A549 (cell line): Measurements from ENCODE around the gene FAHD2A. TPM values are rescaled to one million over a fixed set of nuclear protein-coding genes. Genes with fewer than 3 reads are reported as not detected.
"Not testable (repeated sequence)": the region's sequence is repeated elsewhere in the genome, so short reads cannot be mapped to it uniquely, and the experiment has no call there.

Experiments used
- ATAC-seq, 2 experiments: fragments of 200-7000 bp in 1 of 2; fragments of >200 bp in 1 of 2; cut with Nextera tagmentation in 1 of 2; cut with Tn5 transposase in 1 of 2; 3 replicates each; pipeline versions ENCODE4 v1.8.0 to v1.9.1; 2018 to 2020; ENCODE audit warnings: mild to moderate bottlenecking in 1 of 2, moderate library complexity in 1 of 2
- CTCF ChIA-PET: fragments of 300-600 bp; sonication (Branson Sonifier 250); formaldehyde crosslinking; extraction: SDS; loops from one replicate; lab custom pipeline; 2021; ENCODE audit warnings: antibody characterized with exemption, inconsistent platforms; lab: Yijun Ruan, JAX
- POLR2A ChIA-PET: fragments of 350-600 bp; formaldehyde crosslinking; extraction: SDS; loops from one replicate; lab custom pipeline; 2021; ENCODE audit warnings: antibody characterized with exemption, inconsistent platforms; lab: Yijun Ruan, JAX
- DNase-seq, 2 experiments: peaks; one replicate each; pipeline versions ENCODE4 v3.0.0 to v3.0.0-alpha.2; 2011 to 2016; ENCODE audit warnings: low read depth in 1 of 2, low spot score in 1 of 2
- FAIRE-seq: peaks from 2 replicates; lab custom pipeline; 2011; peaks lifted over from hg19 to GRCh38; lab: Jason Lieb, UNC
- H3K27ac ChIP-seq, 2 experiments: fragments of >200 bp; sonication (Bioruptor Twin); formaldehyde crosslinking; 3 replicates each; pipeline ENCODE4 v1.5.1; 2016 to 2017
- H3K4me1 ChIP-seq: fragments of >200 bp; sonication (Bioruptor Twin); formaldehyde crosslinking; 3 replicates; pipeline ENCODE4 v1.6.1; 2016
- H3K4me2 ChIP-seq: fragments of >200 bp; sonication (Bioruptor Twin); formaldehyde crosslinking; 3 replicates; pipeline ENCODE4 v1.6.1; 2016
- H3K4me3 ChIP-seq: fragments of >200 bp; sonication (Bioruptor Twin); formaldehyde crosslinking; 3 replicates; pipeline ENCODE4 v1.5.1; 2016
- H3K9me3 ChIP-seq: fragments of >200 bp; sonication (Bioruptor Twin); formaldehyde crosslinking; 3 replicates; pipeline ENCODE4 v1.6.1; 2016
- CBX2 ChIP-seq: fragments of 200-600 bp; sonication (generic); IDR thresholded peaks from 2 replicates; pipeline ENCODE4 v1.6.1; 2016; ENCODE audit warnings: low read depth, mild to moderate bottlenecking, borderline replicate concordance
- EHF ChIP-seq: fragments of 250-450 bp; sonication (Bioruptor Pico); IDR thresholded peaks from 2 replicates; pipeline ENCODE4 v1.5.0; 2020; ENCODE audit warnings: mild to moderate bottlenecking
- EHMT2 ChIP-seq: fragments of 200-600 bp; sonication (generic); IDR thresholded peaks from 2 replicates; pipeline ENCODE4 v1.6.1; 2016; ENCODE audit warnings: antibody characterized with exemption, low read depth, mild to moderate bottlenecking, moderate library complexity
- ELK1 ChIP-seq: fragments of 150-350 bp; IDR thresholded peaks from 2 replicates; pipeline ENCODE4 v1.6.1; 2014; ENCODE audit warnings: low read depth, mild to moderate bottlenecking, low read length
- FOSB ChIP-seq: fragments of 250-450 bp; sonication (Bioruptor Pico); IDR thresholded peaks from 2 replicates; pipeline ENCODE4 v1.5.0; 2020; ENCODE audit warnings: mild to moderate bottlenecking, moderate library complexity
- FOXS1 ChIP-seq: fragments of 250-450 bp; sonication (Bioruptor Pico); IDR thresholded peaks from 2 replicates; pipeline ENCODE4 v1.5.0; 2020; ENCODE audit warnings: mild to moderate bottlenecking, moderate library complexity
- GATA3 ChIP-seq: IDR thresholded peaks from 2 replicates; pipeline ENCODE4 v1.6.1; 2012; ENCODE audit warnings: borderline replicate concordance
- HES2 ChIP-seq: fragments of >200 bp; sonication (Bioruptor Twin); formaldehyde crosslinking; IDR thresholded peaks from 2 replicates; pipeline ENCODE4 v1.6.1; 2016
- HOXB5 ChIP-seq: fragments of 250-450 bp; sonication (Bioruptor Pico); IDR thresholded peaks from 2 replicates; pipeline ENCODE4 v1.5.0; 2020; ENCODE audit warnings: mild to moderate bottlenecking, moderate library complexity
- JUNB ChIP-seq: fragments of >200 bp; sonication (Bioruptor Twin); formaldehyde crosslinking; IDR thresholded peaks from 2 replicates; pipeline ENCODE4 v1.6.1; 2016
- KDM1A ChIP-seq: fragments of 200-600 bp; sonication (generic); IDR thresholded peaks from 2 replicates; pipeline ENCODE4 v1.6.1; 2016; ENCODE audit warnings: low read depth, mild to moderate bottlenecking
- MYC ChIP-seq: IDR thresholded peaks from 2 replicates; pipeline ENCODE4 v1.6.1; 2012; ENCODE audit warnings: mild to moderate bottlenecking, inconsistent platforms, low read length, improper control_type of control experiment, borderline replicate concordance
- NPAS2 ChIP-seq: fragments of 250-450 bp; sonication (Bioruptor Pico); IDR thresholded peaks from 2 replicates; pipeline ENCODE4 v1.8.0; 2022; ENCODE audit warnings: mild to moderate bottlenecking, moderate library complexity, borderline replicate concordance
- POLR2A ChIP-seq: IDR thresholded peaks from 2 replicates; pipeline ENCODE4 v1.6.1; 2012; ENCODE audit warnings: mild to moderate bottlenecking, low read length
- RARB ChIP-seq: fragments of 250-450 bp; sonication (Bioruptor Pico); IDR thresholded peaks from 2 replicates; pipeline ENCODE4 v1.8.0; 2021; ENCODE audit warnings: mild to moderate bottlenecking, moderate library complexity
- REST ChIP-seq: fragments of 200-600 bp; sonication (generic); IDR thresholded peaks from 2 replicates; pipeline ENCODE4 v1.6.1; 2016; ENCODE audit warnings: antibody characterized with exemption, mild to moderate bottlenecking, moderate library complexity
- SMC3 ChIP-seq: fragments of >200 bp; sonication (Bioruptor Twin); formaldehyde crosslinking; IDR thresholded peaks from 3 replicates; pipeline ENCODE4 v1.6.1; 2018; ENCODE audit warnings: inconsistent platforms
- SREBF2 ChIP-seq: fragments of 450-650 bp; IDR thresholded peaks from 2 replicates; pipeline ENCODE4 v1.6.1; 2014; ENCODE audit warnings: mild to moderate bottlenecking, moderate library complexity
- ZSCAN20 ChIP-seq: fragments of 250-450 bp; sonication (Bioruptor Pico); IDR thresholded peaks from 2 replicates; pipeline ENCODE4 v1.8.0; 2022; ENCODE audit warnings: mild to moderate bottlenecking, moderate library complexity
- WGBS: methylation state at CpG from one replicate; pipeline ENCODE4 v1.1.6; 2017; ENCODE audit errors: missing lambda C conversion rate; 5-methylcytosine and 5-hydroxymethylcytosine counted together
- polyA plus RNA-seq, 4 experiments: library from polyadenylated mRNA; depleted of rRNA in 3 of 4; stranded (reverse); fragments of >200 nt; fragmentation: RNase III in 1 of 4; extraction: RNeasy Plus Mini Kit Qiagen cat#74134 plus additional on column Dnase treatment in 1 of 4; gene quantifications; 2 replicates in 3 of 4; 3 replicates in 1 of 4; pipeline ENCODE4 v1.2.3, GENCODE V29; 2011 to 2017
- TF ChIP-seq, protein P1 (sequence below): IDR thresholded peaks from 2 replicates; pipeline ENCODE4 v1.6.1; 2012

FAHD2A gene
- polyA plus RNA-seq, 2 of the 4 experiments (the other 2 are of a cell fraction), result 28.1 to 33.0 TPM

- H3K4me1 ChIP-seq, result no peaks in the 10 kb centered on the region
- H3K4me2 ChIP-seq, result no peak overlapping the region
- ChIA-PET CTCF (interaction anchor here (0.6 to 4.1 kb wide), 2 partner anchors 10 to 33 kb away, joined by 4 to 20 read pairs; no protein-coding TSS in a partner anchor), POLR2A (no interaction called here)
- 0 out of 3 replicates have a peak, but pooled peaks cover 3% of the 10 kb centered on the region for H3K9me3 ChIP-seq
- DNase-seq (no peak), ATAC-seq (no peak), FAIRE-seq (no peak)
- no peak for TF ChIP-seq EHMT2
- TF ChIP-seq HOXB5 (CRISPR knock-in tag), result no peak
- no peak for TF ChIP-seq FOXS1 (CRISPR knock-in tag)
- TF ChIP-seq SMC3, result no peak
- no peak for TF ChIP-seq RARB (CRISPR knock-in tag)
- TF ChIP-seq, protein P1, sequence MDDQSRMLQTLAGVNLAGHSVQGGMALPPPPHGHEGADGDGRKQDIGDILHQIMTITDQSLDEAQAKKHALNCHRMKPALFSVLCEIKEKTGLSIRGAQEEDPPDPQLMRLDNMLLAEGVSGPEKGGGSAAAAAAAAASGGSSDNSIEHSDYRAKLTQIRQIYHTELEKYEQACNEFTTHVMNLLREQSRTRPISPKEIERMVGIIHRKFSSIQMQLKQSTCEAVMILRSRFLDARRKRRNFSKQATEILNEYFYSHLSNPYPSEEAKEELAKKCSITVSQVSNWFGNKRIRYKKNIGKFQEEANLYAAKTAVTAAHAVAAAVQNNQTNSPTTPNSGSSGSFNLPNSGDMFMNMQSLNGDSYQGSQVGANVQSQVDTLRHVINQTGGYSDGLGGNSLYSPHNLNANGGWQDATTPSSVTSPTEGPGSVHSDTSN, result no peak
- no peak for TF ChIP-seq CBX2
- TF ChIP-seq MYC, result no peak
- TF ChIP-seq HES2, result no peak
- no peak for TF ChIP-seq GATA3
- TF ChIP-seq NPAS2, result no peak
- no peak for TF ChIP-seq JUNB
- no peak for TF ChIP-seq REST
- TF ChIP-seq KDM1A, result no peak
- TF ChIP-seq ZSCAN20 (CRISPR knock-in tag), result no peak
- no peak for TF ChIP-seq FOSB
- no peak for TF ChIP-seq EHF (CRISPR knock-in tag)
- no peak for TF ChIP-seq ELK1
- no peak for TF ChIP-seq SREBF2
- no peak for TF ChIP-seq POLR2A
- 35% methylated on average over 6 of the region's 8 CpGs for WGBS
- no peak overlapping the region for H3K4me3 ChIP-seq
- H3K27ac ChIP-seq, result no peak overlapping the region
Measured at GRCh38 chr2:95354925-95355324, 47.6 kb upstream of the FAHD2A start.

DNA sequence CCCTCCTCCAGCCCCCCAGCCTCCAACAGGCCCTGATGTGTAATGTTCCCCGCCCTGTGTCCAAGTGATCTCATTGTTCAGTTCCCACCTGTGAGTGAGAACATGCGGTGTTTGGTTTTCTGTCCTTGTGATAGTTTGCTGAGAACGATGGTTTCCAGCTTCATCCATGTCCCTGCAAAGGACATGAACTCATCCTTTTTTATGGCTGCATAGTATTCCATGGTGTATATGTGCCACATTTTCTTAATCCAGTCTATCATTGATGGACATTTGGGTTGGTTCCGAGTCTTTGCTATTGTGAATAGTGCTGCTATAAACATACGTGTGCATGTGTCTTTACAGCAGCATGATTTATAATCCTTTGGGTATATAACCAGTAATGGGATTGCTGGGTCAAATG lies 47.0 kb upstream of the FAHD2A start:
- H3K27ac ChIP-seq, H3K9me3 ChIP-seq, H3K4me3 ChIP-seq, H3K4me1 ChIP-seq, DNase-seq, H3K4me2 ChIP-seq, ATAC-seq, POLR2A ChIA-PET, FAIRE-seq: not testable (repeated sequence)
- 38% methylated on average over 5 of the region's 5 CpGs for WGBS
- CTCF ChIA-PET, result interaction anchor here (0.6 to 4.1 kb wide), 3 partner anchors 10 to 39 kb away, joined by 3 to 20 read pairs (median 4); no protein-coding TSS in a partner anchor
